SK-N-SH (cell line): ENCODE measurements around the gene TMEM95. TPM values are rescaled to one million over a fixed set of nuclear protein-coding genes. Genes with fewer than 3 reads are reported as not detected.

Source experiments
- CTCF ChIA-PET: fragments of 300-600, 350-600 bp; formaldehyde crosslinking; extraction: SDS; loops from one replicate; lab custom pipeline; 2021; lab: Yijun Ruan, JAX
- POLR2A ChIA-PET: fragments of 350-600 bp; sonication (Branson Sonifier 250); formaldehyde crosslinking; extraction: SDS; loops from one replicate; lab custom pipeline; 2020; ENCODE audit warnings: antibody characterized with exemption, inconsistent platforms; lab: Yijun Ruan, JAX
- DNase-seq: peaks from one replicate; pipeline ENCODE4 v3.0.0; 2012
- H2AFZ ChIP-seq: fragments of 200-600 bp; sonication (generic); 2 replicates; pipeline ENCODE4 v1.8.1; 2016; ENCODE audit warnings: antibody characterized with exemption, mild to moderate bottlenecking, low read depth
- H3F3A ChIP-seq: fragments of 200-600 bp; sonication (generic); replicated peaks from 2 replicates; pipeline ENCODE3; 2016; ENCODE audit warnings: antibody characterized with exemption, mild to moderate bottlenecking; ENCODE audit not compliant: insufficient read depth
- H3K27ac ChIP-seq, 2 experiments: fragments of 200-500 bp in 1 of 2; fragments of 200-600 bp in 1 of 2; sonication (Bioruptor generic) in 1 of 2; sonication (generic), shearing (Covaris generic) in 1 of 2; 2 replicates each; pipeline versions ENCODE4 v1.5.1 to v1.6.1; 2014 to 2016; ENCODE audit warnings: low read depth in 2 of 2, inconsistent platforms in 1 of 2, low read length in 1 of 2, mild to moderate bottlenecking in 1 of 2, mixed read lengths in 1 of 2
- H3K27me3 ChIP-seq: fragments of 200-600 bp; sonication (generic), shearing (Covaris generic); 2 replicates; pipeline ENCODE4 v1.6.1; 2016; ENCODE audit warnings: mixed run types; ENCODE audit not compliant: insufficient read depth
- H3K36me3 ChIP-seq, 2 experiments: fragments of 200-500 bp in 1 of 2; fragments of 200-600 bp in 1 of 2; sonication (Bioruptor generic) in 1 of 2; sonication (generic) in 1 of 2; replicated peaks in 1 of 2; 2 replicates each; pipeline versions ENCODE3 to v1.5.1; 2014 to 2016; ENCODE audit warnings: low read length in 1 of 2, mild to moderate bottlenecking in 1 of 2; ENCODE audit not compliant: insufficient read depth in 2 of 2, control insufficient read depth in 1 of 2
- H3K4me1 ChIP-seq, 2 experiments: fragments of 200-500 bp in 1 of 2; fragments of 200-600 bp in 1 of 2; sonication (Bioruptor generic) in 1 of 2; sonication (generic), shearing (Covaris generic) in 1 of 2; 2 replicates each; pipeline versions ENCODE4 v1.5.1 to v1.6.1; 2014 to 2016; ENCODE audit warnings: low read depth in 1 of 2, low read length in 1 of 2, mixed run types in 1 of 2; ENCODE audit not compliant: insufficient read depth in 2 of 2, control insufficient read depth in 1 of 2
- H3K4me2 ChIP-seq: fragments of 200-600 bp; sonication (generic), shearing (Covaris generic); 2 replicates; pipeline ENCODE4 v1.6.1; 2017; ENCODE audit warnings: mixed run types
- H3K4me3 ChIP-seq, 2 experiments: fragments of 200-500 bp in 1 of 2; fragments of 200-600 bp in 1 of 2; sonication (Bioruptor generic) in 1 of 2; sonication (generic), shearing (Covaris generic) in 1 of 2; 2 replicates each; pipeline versions ENCODE4 v1.5.1 to v1.8.1; 2014 to 2016; ENCODE audit warnings: low read depth in 2 of 2, inconsistent platforms in 1 of 2, low read length in 1 of 2, mild to moderate bottlenecking in 1 of 2, mixed read lengths in 1 of 2, moderate library complexity in 1 of 2
- H3K79me2 ChIP-seq: fragments of 200-600 bp; sonication (generic); 2 replicates; pipeline ENCODE4 v1.8.1; 2017; ENCODE audit warnings: mild to moderate bottlenecking; ENCODE audit not compliant: insufficient read depth
- H3K9ac ChIP-seq: fragments of 200-600 bp; sonication (generic); 2 replicates; pipeline ENCODE4 v1.6.1; 2017; ENCODE audit warnings: mixed run types
- H3K9me2 ChIP-seq: fragments of 200-600 bp; sonication (generic); 2 replicates; pipeline ENCODE4 v1.6.1; 2017; ENCODE audit warnings: mixed run types
- H3K9me3 ChIP-seq: fragments of 200-600 bp; sonication (generic); 2 replicates; pipeline ENCODE4 v1.6.1; 2017; ENCODE audit warnings: mixed run types, mild to moderate bottlenecking, moderate library complexity
- H4K20me1 ChIP-seq: fragments of 200-600 bp; sonication (generic); 2 replicates; pipeline ENCODE4 v1.6.1; 2017; ENCODE audit warnings: mild to moderate bottlenecking, mixed run types; ENCODE audit not compliant: insufficient read depth
- CTCF ChIP-seq: fragments of 200-600 bp; sonication (generic); IDR thresholded peaks from 2 replicates; pipeline ENCODE4 v1.6.1; 2017; ENCODE audit warnings: antibody characterized with exemption, mild to moderate bottlenecking, moderate library complexity
- EP300 ChIP-seq, 2 experiments: IDR thresholded peaks; 2 replicates each; pipeline versions ENCODE4 v1.4.0 to v1.6.1; 2012; ENCODE audit warnings: borderline replicate concordance in 1 of 2, low read depth in 1 of 2, low read length in 1 of 2
- EZH2phosphoT487 ChIP-seq: fragments of 200-600 bp; sonication (generic); IDR thresholded peaks from 2 replicates; pipeline ENCODE4 v1.6.1; 2017; ENCODE audit warnings: low read depth, mixed run types, mild to moderate bottlenecking, antibody characterized with exemption, moderate library complexity, borderline replicate concordance
- FOSL2 ChIP-seq: IDR thresholded peaks from 2 replicates; pipeline ENCODE4 v1.4.0; 2012; ENCODE audit warnings: low read depth, mild to moderate bottlenecking, moderate library complexity, borderline replicate concordance
- FOXM1 ChIP-seq: IDR thresholded peaks from 2 replicates; pipeline ENCODE4 v1.4.0; 2012; ENCODE audit warnings: low read depth, mild to moderate bottlenecking
- GATA2 ChIP-seq: sonication (generic); formaldehyde crosslinking; IDR thresholded peaks from 2 replicates; pipeline ENCODE4 v1.5.0; 2020; ENCODE audit warnings: mild to moderate bottlenecking, missing genetic modification reagents
- IRF3 ChIP-seq: fragments of 150-350 bp; IDR thresholded peaks from 2 replicates; pipeline ENCODE4 v1.6.1; 2016; ENCODE audit warnings: mild to moderate bottlenecking, low read depth, low read length
- NFIC ChIP-seq: IDR thresholded peaks from 2 replicates; pipeline ENCODE4 v1.4.0; 2012; ENCODE audit warnings: borderline replicate concordance
- NRF1 ChIP-seq: IDR thresholded peaks from 2 replicates; pipeline ENCODE4 v1.6.1; 2012; ENCODE audit warnings: low read depth, mild to moderate bottlenecking, low read length
- PBX3 ChIP-seq: IDR thresholded peaks from 2 replicates; pipeline ENCODE4; 2012
- POLR2AphosphoS5 ChIP-seq: IDR thresholded peaks from 2 replicates; pipeline ENCODE4 v1.6.1; 2012; ENCODE audit warnings: low read depth, low read length
- RCOR1 ChIP-seq: fragments of 150-350 bp; IDR thresholded peaks from 2 replicates; pipeline ENCODE4 v1.6.1; 2017; ENCODE audit warnings: antibody characterized with exemption, low read length
- RXRA ChIP-seq: IDR thresholded peaks from 2 replicates; pipeline ENCODE4 v1.4.0; 2012; ENCODE audit warnings: low read depth, mild to moderate bottlenecking, borderline replicate concordance
- SIN3A ChIP-seq: IDR thresholded peaks from 2 replicates; pipeline ENCODE4 v1.6.1; 2012; ENCODE audit warnings: low read depth, mild to moderate bottlenecking, low read length, moderate library complexity, borderline replicate concordance
- SMC3 ChIP-seq: IDR thresholded peaks from 2 replicates; pipeline ENCODE4 v1.6.1; 2012; ENCODE audit warnings: low read depth, low read length, improper control_type of control experiment
- TCF12 ChIP-seq: IDR thresholded peaks from 2 replicates; pipeline ENCODE4 v1.4.0; 2012
- USF1 ChIP-seq: IDR thresholded peaks from 2 replicates; pipeline ENCODE4 v1.4.0; 2012; ENCODE audit warnings: low read depth, borderline replicate concordance
- WGBS: methylation state at CpG from one replicate; pipeline ENCODE4 v1.1.6; 2017; ENCODE audit warnings: low lambda C conversion rate; 5-methylcytosine and 5-hydroxymethylcytosine counted together
- polyA plus RNA-seq, 3 experiments: library from polyadenylated mRNA; depleted of rRNA; stranded (reverse); fragments of >200 nt; gene quantifications; 2 replicates each; pipeline ENCODE4 v1.2.3, GENCODE V29; 2012
- TF ChIP-seq, protein P1 (sequence below): fragments of 150-350 bp; IDR thresholded peaks from 2 replicates; pipeline ENCODE4 v1.6.1; 2017; ENCODE audit warnings: antibody characterized with exemption, low read length, low read depth, borderline replicate concordance
- TF ChIP-seq, protein P2 (sequence below): IDR thresholded peaks from 2 replicates; pipeline ENCODE4 v1.4.0; 2012; ENCODE audit warnings: low read depth, borderline replicate concordance

The TMEM95 gene
- polyA plus RNA-seq, 1 of the 3 experiments (the other 2 are of a cell fraction): not detected

- TF ChIP-seq POLR2AphosphoS5 (no peak), FOSL2 (no peak), PBX3 (no peak), SIN3A (no peak), EZH2phosphoT487 (no peak), TCF12 (no peak)
- TF ChIP-seq, protein P1, sequence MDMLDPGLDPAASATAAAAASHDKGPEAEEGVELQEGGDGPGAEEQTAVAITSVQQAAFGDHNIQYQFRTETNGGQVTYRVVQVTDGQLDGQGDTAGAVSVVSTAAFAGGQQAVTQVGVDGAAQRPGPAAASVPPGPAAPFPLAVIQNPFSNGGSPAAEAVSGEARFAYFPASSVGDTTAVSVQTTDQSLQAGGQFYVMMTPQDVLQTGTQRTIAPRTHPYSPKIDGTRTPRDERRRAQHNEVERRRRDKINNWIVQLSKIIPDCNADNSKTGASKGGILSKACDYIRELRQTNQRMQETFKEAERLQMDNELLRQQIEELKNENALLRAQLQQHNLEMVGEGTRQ: no peak
Measured at GRCh38 chr17:7325031-7325528, 29.9 kb upstream of the TMEM95 start (continued).

GRCh38 chr17:7326186-7326585 lies 28.8 kb upstream of the TMEM95 start:
- no peak for DNase-seq
- Histone ChIP-seq H3K27ac (no peak overlapping the region), H3K4me2 (no peak overlapping the region), H3K9me3 (no peaks in the 10 kb centered on the region), H3K9me2 (no peaks in the 10 kb centered on the region), H3K9ac (no peak overlapping the region), H3F3A (no peaks in the 10 kb centered on the region), H3K27me3 (no peaks in the 10 kb centered on the region), H3K4me3 (no peak overlapping the region), H3K79me2 (peaks cover 17% of the 10 kb centered on the region; the same call in 1 of the 2 replicates), H3K36me3 (peaks cover 5 to 49% of the 10 kb centered on the region in 2 experiments), H2AFZ (no peak overlapping the region), H3K4me1 (peaks cover 3 to 13% of the 10 kb centered on the region in 2 experiments; a peak in 2 of 4 replicates), H4K20me1 (no peaks in the 10 kb centered on the region)
- 98% methylated on average over 7 of the region's 11 CpGs for WGBS
- ChIA-PET CTCF (interaction anchor here (0.9 to 8.4 kb wide), 5 partner anchors 13 to 64 kb away, joined by 3 to 55 read pairs (median 4); no protein-coding TSS in a partner anchor), POLR2A (no interaction called here)
- TF ChIP-seq RXRA: no peak
- TF ChIP-seq, protein P2, sequence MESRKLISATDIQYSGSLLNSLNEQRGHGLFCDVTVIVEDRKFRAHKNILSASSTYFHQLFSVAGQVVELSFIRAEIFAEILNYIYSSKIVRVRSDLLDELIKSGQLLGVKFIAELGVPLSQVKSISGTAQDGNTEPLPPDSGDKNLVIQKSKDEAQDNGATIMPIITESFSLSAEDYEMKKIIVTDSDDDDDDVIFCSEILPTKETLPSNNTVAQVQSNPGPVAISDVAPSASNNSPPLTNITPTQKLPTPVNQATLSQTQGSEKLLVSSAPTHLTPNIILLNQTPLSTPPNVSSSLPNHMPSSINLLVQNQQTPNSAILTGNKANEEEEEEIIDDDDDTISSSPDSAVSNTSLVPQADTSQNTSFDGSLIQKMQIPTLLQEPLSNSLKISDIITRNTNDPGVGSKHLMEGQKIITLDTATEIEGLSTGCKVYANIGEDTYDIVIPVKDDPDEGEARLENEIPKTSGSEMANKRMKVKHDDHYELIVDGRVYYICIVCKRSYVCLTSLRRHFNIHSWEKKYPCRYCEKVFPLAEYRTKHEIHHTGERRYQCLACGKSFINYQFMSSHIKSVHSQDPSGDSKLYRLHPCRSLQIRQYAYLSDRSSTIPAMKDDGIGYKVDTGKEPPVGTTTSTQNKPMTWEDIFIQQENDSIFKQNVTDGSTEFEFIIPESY: no peak
- no peak for TF ChIP-seq CTCF
- no peak for TF ChIP-seq USF1
- no peak for TF ChIP-seq NRF1
- TF ChIP-seq FOXM1: no peak
- TF ChIP-seq FOSL2: no peak
- no peak for TF ChIP-seq GATA2 (CRISPR knock-in tag)
- no peak for TF ChIP-seq NFIC
- no peak for TF ChIP-seq SMC3
- TF ChIP-seq IRF3: no peak
- no peak for TF ChIP-seq RCOR1
- no peak for TF ChIP-seq EP300 (IDR thresholded peaks at IDR 0.05; ENCODE audit: borderline replicate concordance in 1 of 2, low read depth in 1 of 2, low read length in 1 of 2)
